Brain microvascular endothelial cell (primary cell): ENCODE results near the gene GRIA1.

Experiments
- DNase-seq: peaks from one replicate; pipeline ENCODE4 v3.0.0-alpha.2; 2020
- H3K27ac ChIP-seq: fragments of 250-450 bp; sonication (Bioruptor Pico); 2 replicates; pipeline ENCODE4 v1.5.1; 2020; ENCODE audit warnings: mild to moderate bottlenecking, moderate library complexity
- H3K27me3 ChIP-seq: fragments of 250-450 bp; sonication (Bioruptor Pico); replicated peaks from 2 replicates; pipeline ENCODE4 v1.5.1; 2020; ENCODE audit warnings: mild to moderate bottlenecking
- H3K36me3 ChIP-seq: fragments of 250-450 bp; sonication (Bioruptor Pico); replicated peaks from 2 replicates; pipeline ENCODE4 v1.5.1; 2020; ENCODE audit warnings: mild to moderate bottlenecking
- H3K4me3 ChIP-seq: 2 replicates; pipeline ENCODE4 v1.5.1; 2011; ENCODE audit warnings: low read depth, mild to moderate bottlenecking, control low read depth, low read length, moderate library complexity
- in situ Hi-C: cut with HindIII; loops from 2 replicates; pipeline ENCODE4 v1.10.0; 2017; ENCODE audit warnings: low sequenced_read_pairs, low pct_ligation_motif_present
- TF ChIP-seq, protein P1 (sequence below): IDR thresholded peaks from 2 replicates; pipeline ENCODE4 v1.5.1; 2011; ENCODE audit warnings: low read depth, mild to moderate bottlenecking, moderate library complexity, low read length, control low read depth, inconsistent platforms; ENCODE audit errors: missing control alignments

GRIA1 gene

DNA sequence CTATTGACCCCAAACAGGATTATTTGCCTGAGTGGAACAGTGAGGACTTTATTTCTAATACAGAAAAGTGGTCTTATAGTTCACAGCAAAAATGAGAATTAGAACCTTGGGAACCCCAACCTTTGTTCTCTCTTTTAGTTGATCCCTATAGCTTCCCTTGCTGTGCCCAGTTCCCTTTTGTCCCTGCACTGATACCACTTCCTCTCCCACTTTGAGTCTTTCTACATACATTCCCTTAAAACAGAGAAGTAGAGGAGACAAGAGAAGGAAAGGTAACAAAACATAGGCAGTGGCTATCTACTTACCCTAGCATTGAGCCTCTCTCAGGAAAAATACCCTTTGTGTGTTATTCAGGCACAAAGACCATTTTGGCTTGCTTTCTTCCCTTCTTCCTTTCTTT is 301.8 kb downstream of the GRIA1 start:
- in situ Hi-C loops, result no loop called here
- Histone ChIP-seq H3K27me3 (no peaks in the 10 kb centered on the region), H3K4me3 (no peak overlapping the region), H3K27ac (no peak overlapping the region), H3K36me3 (no peaks in the 10 kb centered on the region)
- no peak for DNase-seq
- TF ChIP-seq, protein P1, sequence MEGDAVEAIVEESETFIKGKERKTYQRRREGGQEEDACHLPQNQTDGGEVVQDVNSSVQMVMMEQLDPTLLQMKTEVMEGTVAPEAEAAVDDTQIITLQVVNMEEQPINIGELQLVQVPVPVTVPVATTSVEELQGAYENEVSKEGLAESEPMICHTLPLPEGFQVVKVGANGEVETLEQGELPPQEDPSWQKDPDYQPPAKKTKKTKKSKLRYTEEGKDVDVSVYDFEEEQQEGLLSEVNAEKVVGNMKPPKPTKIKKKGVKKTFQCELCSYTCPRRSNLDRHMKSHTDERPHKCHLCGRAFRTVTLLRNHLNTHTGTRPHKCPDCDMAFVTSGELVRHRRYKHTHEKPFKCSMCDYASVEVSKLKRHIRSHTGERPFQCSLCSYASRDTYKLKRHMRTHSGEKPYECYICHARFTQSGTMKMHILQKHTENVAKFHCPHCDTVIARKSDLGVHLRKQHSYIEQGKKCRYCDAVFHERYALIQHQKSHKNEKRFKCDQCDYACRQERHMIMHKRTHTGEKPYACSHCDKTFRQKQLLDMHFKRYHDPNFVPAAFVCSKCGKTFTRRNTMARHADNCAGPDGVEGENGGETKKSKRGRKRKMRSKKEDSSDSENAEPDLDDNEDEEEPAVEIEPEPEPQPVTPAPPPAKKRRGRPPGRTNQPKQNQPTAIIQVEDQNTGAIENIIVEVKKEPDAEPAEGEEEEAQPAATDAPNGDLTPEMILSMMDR, result no peak

DNA sequence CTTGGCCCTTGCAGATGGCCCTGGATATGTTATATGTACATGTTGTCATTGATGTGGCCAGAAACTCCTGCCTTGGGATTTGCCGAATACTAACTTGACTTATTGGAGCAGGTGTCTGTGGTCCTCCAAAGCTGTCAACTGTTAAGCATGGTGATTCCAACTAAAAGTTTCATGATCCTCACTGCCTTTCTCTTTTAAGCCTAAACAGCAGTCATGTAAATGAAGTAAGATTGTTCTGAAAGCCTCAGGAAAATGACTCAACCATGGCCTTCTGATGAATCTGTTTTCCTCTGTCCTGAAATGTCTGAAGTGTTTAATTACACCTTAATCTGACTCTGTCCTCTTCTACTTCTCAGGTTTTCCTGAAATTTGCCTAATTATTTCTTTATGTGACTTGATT is 303.2 kb downstream of the GRIA1 start:
- no peak for DNase-seq
- Histone ChIP-seq H3K27ac (no peak overlapping the region), H3K4me3 (no peak overlapping the region), H3K36me3 (no peaks in the 10 kb centered on the region), H3K27me3 (no peaks in the 10 kb centered on the region)
- in situ Hi-C loops, result no loop called here
- TF ChIP-seq, protein P1, result no peak

DNA sequence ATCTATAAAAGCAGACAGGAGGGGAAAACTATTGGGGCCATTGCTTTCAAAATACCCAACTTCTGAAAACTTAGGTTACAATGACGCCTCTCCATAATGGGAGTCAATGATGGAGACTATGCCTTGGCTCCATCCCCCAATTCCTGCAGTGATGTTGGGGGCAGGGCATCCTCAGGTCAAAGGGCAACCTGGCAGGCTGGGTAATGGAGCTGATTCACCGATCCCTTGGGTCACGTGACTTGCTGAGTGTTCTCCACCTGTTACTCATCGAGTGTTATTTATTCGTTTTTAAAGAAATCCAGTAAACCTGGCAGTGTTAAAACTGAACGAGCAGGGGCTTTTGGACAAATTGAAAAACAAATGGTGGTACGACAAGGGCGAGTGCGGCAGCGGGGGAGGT is 303.9 kb downstream of the GRIA1 start:
- H3K36me3 ChIP-seq, result no peaks in the 10 kb centered on the region
- H3K4me3 ChIP-seq, result no peak overlapping the region
- in situ Hi-C loops, result no loop called here
- H3K27me3 ChIP-seq, result no peaks in the 10 kb centered on the region
- DNase-seq, result no peak
- TF ChIP-seq, protein P1, result no peak
- no peak overlapping the region for H3K27ac ChIP-seq

DNA sequence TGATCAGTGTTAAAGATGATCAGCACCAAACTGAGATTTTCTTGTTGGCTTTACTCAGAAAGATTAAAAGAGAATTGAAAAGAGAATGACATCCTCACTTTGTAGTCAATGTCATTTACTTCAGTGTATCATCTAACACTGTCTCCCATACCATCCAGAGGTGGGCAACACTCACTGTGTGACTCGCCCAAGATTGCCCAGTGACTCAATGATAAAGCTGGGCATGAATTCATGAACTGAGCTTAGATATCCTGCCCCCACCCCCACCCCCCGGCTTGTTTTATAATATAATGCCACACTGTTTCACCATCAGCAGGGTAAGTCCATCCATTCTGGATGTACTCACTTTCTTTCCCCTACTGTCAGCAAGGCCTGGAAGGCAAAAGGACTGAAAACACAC is 306.1 kb downstream of the GRIA1 start:
- Histone ChIP-seq H3K27me3 (no peaks in the 10 kb centered on the region), H3K4me3 (no peak overlapping the region), H3K27ac (no peak overlapping the region), H3K36me3 (no peaks in the 10 kb centered on the region)
- DNase-seq, result no peak
- in situ Hi-C loops, result no loop called here
- TF ChIP-seq, protein P1, result no peak

DNA sequence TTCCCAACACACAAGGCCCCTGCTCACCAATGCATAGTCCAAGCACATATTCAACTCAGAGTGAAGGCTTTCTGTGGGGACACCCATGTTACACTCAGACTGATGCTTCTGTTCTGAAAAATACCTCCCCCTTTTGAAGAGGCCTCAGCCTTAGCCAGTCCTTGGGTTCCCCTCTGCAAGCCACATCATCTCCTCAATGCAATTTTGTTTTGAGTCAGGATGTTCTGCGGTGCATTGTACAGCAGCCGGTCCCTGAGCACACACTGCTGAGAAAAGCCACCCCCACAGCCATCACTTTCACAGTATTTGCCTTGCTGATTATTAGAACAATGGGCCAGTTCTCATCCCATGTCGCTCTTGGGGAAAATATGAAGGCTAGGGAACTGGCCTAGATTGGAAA is 307.0 kb downstream of the GRIA1 start:
- Histone ChIP-seq H3K27me3 (no peaks in the 10 kb centered on the region), H3K4me3 (no peak overlapping the region), H3K36me3 (no peaks in the 10 kb centered on the region), H3K27ac (no peak overlapping the region)
- TF ChIP-seq, protein P1, result no peak
- DNase-seq, result no peak
- in situ Hi-C loops, result no loop called here

GRCh38 chr5:153798830-153799229 is 308.4 kb downstream of the GRIA1 start:
- Histone ChIP-seq H3K4me3 (no peak overlapping the region), H3K27ac (no peak overlapping the region), H3K36me3 (no peaks in the 10 kb centered on the region), H3K27me3 (no peaks in the 10 kb centered on the region)
- TF ChIP-seq, protein P1, result no peak
- DNase-seq, result no peak
- in situ Hi-C loops, result no loop called here
